Uterus (tissue), 2 donors: Measurements from ENCODE around the gene CEACAM8.

Source experiments
- CTCF ChIP-seq, 4 experiments: fragments of 200-600 bp in 2 of 4; fragments of 450-650 bp in 2 of 4; sonication (generic) in 2 of 4; IDR thresholded peaks; one replicate each; pipeline ENCODE4 v1.5.1; 2016 to 2019; ENCODE audit warnings: antibody characterized with exemption in 4 of 4, mild to moderate bottlenecking in 2 of 4, moderate library complexity in 1 of 4
- POLR2A ChIP-seq, 2 donors: fragments of 450-650 bp; IDR thresholded peaks; one replicate each; pipeline ENCODE4 v1.6.1; 2016; ENCODE audit warnings: antibody characterized with exemption in 2 of 2, mild to moderate bottlenecking in 1 of 2, moderate library complexity in 1 of 2

DNA sequence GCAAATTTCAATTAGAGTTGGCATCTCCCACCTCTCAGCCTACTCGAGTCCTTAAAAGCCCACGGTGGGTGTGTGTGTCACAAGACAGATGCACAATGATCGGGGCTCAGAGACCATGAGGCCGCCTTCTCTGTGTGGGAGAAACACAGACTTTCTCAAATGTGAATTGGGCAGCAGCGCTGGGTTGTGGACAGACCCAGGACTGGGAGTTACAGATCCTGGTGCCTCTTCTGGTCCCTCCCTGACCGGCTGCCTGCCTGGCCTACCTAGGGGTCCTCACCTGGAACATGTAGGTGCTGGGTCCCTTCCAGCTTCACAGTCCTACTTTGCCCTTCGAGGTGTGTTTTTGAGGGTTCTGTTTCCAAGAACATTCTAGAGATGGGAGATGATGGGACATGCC lies 4.9 kb downstream of the CEACAM8 start:
- no peak for TF ChIP-seq CTCF (IDR thresholded peaks at IDR 0.05)
- no peak for TF ChIP-seq POLR2A (IDR thresholded peaks at IDR 0.05)
